ENCODE results near the gene ZNRF3. TPM values are rescaled to one million over a fixed set of nuclear protein-coding genes. Genes with fewer than 3 reads are reported as not detected.
A peak's percentile ranks its signal among the peaks of the same experiment; 100 is the strongest.

Gene ZNRF3
- total and polyA plus RNA-seq, 5 donors: 4.0 to 9.4 (median 8.4) TPM

- no peak overlapping the region for H3K27ac ChIP-seq (ENCODE audit: low read length)
Measured at GRCh38 chr22:29043906-29044575, 160.7 kb downstream of the ZNRF3 start.

GRCh38 chr22:29044657-29045176 is 161.3 kb downstream of the ZNRF3 start:
- Histone ChIP-seq H3K4me1 (ENCODE audit: control insufficient read depth, insufficient read depth, low read length) (no peaks in the 10 kb centered on the region), H3K9me3 (ENCODE audit: control insufficient read depth, low read length) (no peaks in the 10 kb centered on the region), H3K4me3 (ENCODE audit: low read length) (no peak overlapping the region), H3K27me3 (ENCODE audit: control insufficient read depth, insufficient read depth) (no peaks in the 10 kb centered on the region), H3K27ac (ENCODE audit: low read length) (no peak overlapping the region)
- 86% methylated on average over 13 of the region's 13 CpGs for WGBS
- peak in 1 of 2 donors; percentile 8 for ATAC-seq
- DNase-seq: peak in 2 of 3 donors; percentile 16 to 21
- intact Hi-C loops (cut with DNase I): loop anchor here in 2 of 4 donors (5.0 to 10.0 kb wide), 3 partner anchors 110 to 200 kb away; no protein-coding TSS in a partner anchor

More at GRCh38 chr22:29043906-29044575, 160.7 kb downstream of the ZNRF3 start:
- Histone ChIP-seq H3K27me3 (ENCODE audit: control insufficient read depth, insufficient read depth) (no peaks in the 10 kb centered on the region), H3K4me3 (ENCODE audit: low read length) (no peak overlapping the region), H3K4me1 (ENCODE audit: control insufficient read depth, insufficient read depth, low read length) (no peaks in the 10 kb centered on the region), H3K9me3 (ENCODE audit: control insufficient read depth, low read length) (no peaks in the 10 kb centered on the region)
- intact Hi-C loops (cut with DNase I): loop anchor here in 2 of 4 donors (5.0 to 10.0 kb wide), 3 partner anchors 111 to 201 kb away; no protein-coding TSS in a partner anchor
- ATAC-seq: no peak
- DNase-seq: no peak
- WGBS: 86% methylated on average over 7 of the region's 7 CpGs

DNA sequence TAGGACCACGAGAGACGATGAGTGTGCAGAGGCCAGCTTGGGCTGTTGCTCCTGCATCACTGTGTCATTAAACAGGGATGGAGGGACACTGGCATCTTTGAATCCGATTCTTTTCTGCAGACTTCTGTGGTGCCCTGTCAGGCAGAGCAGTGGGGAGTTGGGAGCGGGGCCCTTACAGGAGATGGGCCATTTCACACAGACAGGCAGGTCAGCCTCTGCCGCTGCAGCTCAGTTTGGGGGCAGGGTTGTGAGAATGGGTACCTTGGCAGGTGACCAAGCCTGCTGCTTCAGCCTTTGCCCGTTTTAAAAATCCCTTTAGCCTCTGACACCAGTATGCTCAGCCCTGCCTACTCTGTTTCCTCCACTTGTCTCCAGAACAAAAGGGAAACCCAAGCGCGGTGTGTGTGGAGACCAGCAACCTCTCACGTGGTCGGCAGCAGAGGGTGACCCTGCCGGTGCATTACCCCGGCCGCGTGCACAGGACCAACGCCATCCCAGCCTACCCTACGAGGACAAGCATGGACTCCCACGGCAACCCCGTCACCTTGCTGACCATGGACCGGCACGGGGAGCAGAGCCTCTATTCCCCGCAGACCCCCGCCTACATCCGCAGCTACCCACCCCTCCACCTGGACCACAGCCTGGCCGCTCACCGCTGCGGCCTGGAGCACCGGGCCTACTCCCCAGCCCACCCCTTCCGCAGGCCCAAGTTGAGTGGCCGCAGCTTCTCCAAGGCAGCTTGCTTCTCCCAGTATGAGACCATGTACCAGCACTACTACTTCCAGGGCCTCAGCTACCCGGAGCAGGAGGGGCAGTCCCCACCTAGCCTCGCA is 165.7 kb downstream of the ZNRF3 start:
- intact Hi-C loops (cut with DNase I): loop anchor here in 2 of 4 donors (10.0 kb wide), 2 partner anchors 106 to 196 kb away; no protein-coding TSS in a partner anchor
- DNase-seq (peak in 1 of 3 donors; percentile 24), ATAC-seq (no peak)
- Histone ChIP-seq H3K4me1 (ENCODE audit: control insufficient read depth, insufficient read depth, low read length) (no peaks in the 10 kb centered on the region), H3K27me3 (ENCODE audit: control insufficient read depth, insufficient read depth) (no peaks in the 10 kb centered on the region), H3K27ac (ENCODE audit: low read length) (no peak overlapping the region), H3K9me3 (ENCODE audit: control insufficient read depth, low read length) (no peaks in the 10 kb centered on the region), H3K4me3 (ENCODE audit: low read length) (no peak overlapping the region)
- WGBS: 96% methylated on average over 31 of the region's 31 CpGs

- no peak overlapping the region for H3K4me3 ChIP-seq (ENCODE audit: low read length)
- intact Hi-C loops (cut with DNase I): loop anchor here in 2 of 4 donors (10.0 kb wide), 2 partner anchors 105 to 195 kb away; no protein-coding TSS in a partner anchor
- no peak for DNase-seq
- no peaks in the 10 kb centered on the region for H3K9me3 ChIP-seq (ENCODE audit: control insufficient read depth, low read length)
- H3K27ac ChIP-seq (ENCODE audit: low read length): no peak overlapping the region
- no peak for ATAC-seq
- H3K27me3 ChIP-seq (ENCODE audit: control insufficient read depth, insufficient read depth): no peaks in the 10 kb centered on the region
- no peaks in the 10 kb centered on the region for H3K4me1 ChIP-seq (ENCODE audit: control insufficient read depth, insufficient read depth, low read length)
- WGBS: 94% methylated on average over 38 of the region's 38 CpGs
Measured at GRCh38 chr22:29049655-29050263, 166.4 kb downstream of the ZNRF3 start.

DNA sequence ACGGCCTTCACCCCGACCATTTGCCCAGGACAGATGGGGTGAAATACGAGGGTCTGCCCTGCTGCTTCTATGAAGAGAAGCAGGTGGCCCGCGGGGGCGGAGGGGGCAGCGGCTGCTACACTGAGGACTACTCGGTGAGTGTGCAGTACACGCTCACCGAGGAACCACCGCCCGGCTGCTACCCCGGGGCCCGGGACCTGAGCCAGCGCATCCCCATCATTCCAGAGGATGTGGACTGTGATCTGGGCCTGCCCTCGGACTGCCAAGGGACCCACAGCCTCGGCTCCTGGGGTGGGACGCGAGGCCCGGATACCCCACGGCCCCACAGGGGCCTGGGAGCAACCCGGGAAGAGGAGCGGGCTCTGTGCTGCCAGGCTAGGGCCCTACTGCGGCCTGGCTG is 167.1 kb downstream of the ZNRF3 start:
- DNase-seq (no peak), ATAC-seq (no peak)
- H3K4me3 ChIP-seq (ENCODE audit: low read length): no peak overlapping the region
- no peaks in the 10 kb centered on the region for H3K27me3 ChIP-seq (ENCODE audit: control insufficient read depth, insufficient read depth)
- 93% methylated on average over 24 of the region's 24 CpGs for WGBS
- no peaks in the 10 kb centered on the region for H3K9me3 ChIP-seq (ENCODE audit: control insufficient read depth, low read length)
- no peak overlapping the region for H3K27ac ChIP-seq (ENCODE audit: low read length)
- intact Hi-C loops (cut with DNase I): no loop called here
- H3K4me1 ChIP-seq (ENCODE audit: control insufficient read depth, insufficient read depth, low read length): no peaks in the 10 kb centered on the region

DNA sequence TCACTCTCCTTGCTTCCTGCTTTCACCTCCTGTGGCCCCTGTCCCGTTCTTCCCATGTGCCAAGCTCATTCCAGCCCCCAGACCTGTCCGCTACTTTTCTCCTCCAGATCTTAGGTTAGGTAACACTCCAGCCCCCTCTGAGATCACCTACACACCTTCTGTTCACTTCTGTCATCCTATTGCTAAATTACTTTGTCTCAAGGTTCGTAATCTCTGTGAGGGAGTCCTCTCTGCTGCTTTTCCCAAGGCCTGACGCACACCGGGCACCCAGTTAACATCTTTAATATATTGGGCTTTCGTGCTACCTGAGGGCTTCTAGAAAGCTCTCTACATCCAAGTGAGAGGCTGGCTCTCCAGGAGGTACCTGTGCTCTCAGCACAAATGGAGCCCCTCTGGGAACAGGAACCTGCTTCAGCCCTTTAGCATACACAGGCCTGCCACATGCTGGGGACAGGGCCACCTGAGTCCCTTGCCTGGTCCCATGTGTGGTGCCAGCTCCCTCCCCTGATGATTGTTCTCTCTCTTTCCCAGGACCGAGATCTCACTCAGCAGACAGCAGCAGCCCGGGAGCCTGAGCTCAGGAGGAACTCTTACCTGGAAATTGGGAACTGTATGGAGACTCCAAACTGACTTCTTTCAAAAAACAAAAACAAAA is 169.8 kb downstream of the ZNRF3 start:
- Histone ChIP-seq H3K9me3 (ENCODE audit: control insufficient read depth, low read length) (no peaks in the 10 kb centered on the region), H3K27me3 (ENCODE audit: control insufficient read depth, insufficient read depth) (no peaks in the 10 kb centered on the region), H3K4me3 (ENCODE audit: low read length) (no peak overlapping the region), H3K27ac (ENCODE audit: low read length) (no peak overlapping the region), H3K4me1 (ENCODE audit: control insufficient read depth, insufficient read depth, low read length) (no peaks in the 10 kb centered on the region)
- DNase-seq: no peak
- intact Hi-C loops (cut with DNase I): no loop called here
- no peak for ATAC-seq
- WGBS: 93% methylated on average over 8 of the region's 8 CpGs

GRCh38 chr22:29054251-29054767 is 170.9 kb downstream of the ZNRF3 start:
- ATAC-seq (no peak), DNase-seq (no peak)
- 77% methylated on average over 10 of the region's 10 CpGs for WGBS
- H3K27ac ChIP-seq (ENCODE audit: low read length): no peak overlapping the region
- no peak overlapping the region for H3K4me3 ChIP-seq (ENCODE audit: low read length)
- H3K4me1 ChIP-seq (ENCODE audit: control insufficient read depth, insufficient read depth, low read length): no peaks in the 10 kb centered on the region
- H3K27me3 ChIP-seq (ENCODE audit: control insufficient read depth, insufficient read depth): no peaks in the 10 kb centered on the region
- intact Hi-C loops (cut with DNase I): no loop called here
- no peaks in the 10 kb centered on the region for H3K9me3 ChIP-seq (ENCODE audit: control insufficient read depth, low read length)

DNA sequence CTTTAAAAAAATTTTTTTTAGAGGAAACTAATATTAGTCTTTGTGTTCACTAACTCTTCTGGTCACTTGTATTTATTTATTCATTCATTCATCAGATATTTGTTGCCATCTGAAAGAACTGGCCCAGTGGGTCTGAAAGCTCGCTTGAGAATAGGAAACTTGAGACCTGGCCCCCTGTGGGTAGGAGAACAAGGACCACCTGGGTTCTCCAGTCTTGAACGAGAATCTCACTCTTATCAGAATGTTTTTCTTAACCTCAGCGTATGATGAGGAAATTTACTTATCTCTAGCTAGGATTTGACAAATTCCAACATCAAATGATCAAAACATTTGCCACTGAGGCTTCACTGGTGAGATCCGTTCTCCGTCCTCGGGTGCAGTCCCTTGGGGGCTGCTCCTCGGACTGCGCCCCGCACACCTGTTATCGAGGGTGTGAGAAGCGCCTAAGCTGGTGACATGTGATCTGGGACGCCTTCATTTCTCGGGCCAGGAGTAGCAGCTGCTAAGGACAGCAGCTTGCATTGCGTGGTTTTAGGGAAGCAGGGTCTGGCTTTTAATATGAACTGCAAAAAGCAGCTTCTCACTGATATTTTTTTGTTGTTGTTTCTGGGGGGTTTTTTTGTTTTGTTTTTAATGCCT is 171.9 kb downstream of the ZNRF3 start:
- Histone ChIP-seq H3K27ac (ENCODE audit: low read length) (no peak overlapping the region), H3K27me3 (ENCODE audit: control insufficient read depth, insufficient read depth) (no peaks in the 10 kb centered on the region), H3K4me3 (ENCODE audit: low read length) (no peak overlapping the region), H3K9me3 (ENCODE audit: control insufficient read depth, low read length) (no peaks in the 10 kb centered on the region), H3K4me1 (ENCODE audit: control insufficient read depth, insufficient read depth, low read length) (no peaks in the 10 kb centered on the region)
- 53% methylated on average over 14 of the region's 14 CpGs for WGBS
- DNase-seq (no peak), ATAC-seq (no peak)
- intact Hi-C loops (cut with DNase I): no loop called here

GRCh38 chr22:29056472-29056871 is 173.1 kb downstream of the ZNRF3 start:
- intact Hi-C loops (cut with DNase I): no loop called here
- Histone ChIP-seq H3K9me3 (ENCODE audit: control insufficient read depth, low read length) (no peaks in the 10 kb centered on the region), H3K4me1 (ENCODE audit: control insufficient read depth, insufficient read depth, low read length) (no peaks in the 10 kb centered on the region), H3K4me3 (ENCODE audit: low read length) (no peak overlapping the region), H3K27ac (ENCODE audit: low read length) (no peak overlapping the region), H3K27me3 (ENCODE audit: control insufficient read depth, insufficient read depth) (no peaks in the 10 kb centered on the region)
- 99% methylated on average over 3 of the region's 3 CpGs for WGBS
- ATAC-seq (no peak), DNase-seq (no peak)

Measured in right cardiac atrium (tissue), 5 donors.